ENCODE data around the gene FNTB.
"Not testable (repeated sequence)": the region's sequence is repeated elsewhere in the genome, so short reads cannot be mapped to it uniquely, and the experiment has no call there.

The FNTB gene

GRCh38 chr14:65057695-65058094 is 71.0 kb downstream of the FNTB start:
- no peak for DNase-seq

- DNase-seq, result no peak
Measured at GRCh38 chr14:65062096-65063075, 75.7 kb downstream of the FNTB start.

- DNase-seq, result no peak
Measured at GRCh38 chr14:65065719-65066118, 79.0 kb downstream of the FNTB start.

DNA sequence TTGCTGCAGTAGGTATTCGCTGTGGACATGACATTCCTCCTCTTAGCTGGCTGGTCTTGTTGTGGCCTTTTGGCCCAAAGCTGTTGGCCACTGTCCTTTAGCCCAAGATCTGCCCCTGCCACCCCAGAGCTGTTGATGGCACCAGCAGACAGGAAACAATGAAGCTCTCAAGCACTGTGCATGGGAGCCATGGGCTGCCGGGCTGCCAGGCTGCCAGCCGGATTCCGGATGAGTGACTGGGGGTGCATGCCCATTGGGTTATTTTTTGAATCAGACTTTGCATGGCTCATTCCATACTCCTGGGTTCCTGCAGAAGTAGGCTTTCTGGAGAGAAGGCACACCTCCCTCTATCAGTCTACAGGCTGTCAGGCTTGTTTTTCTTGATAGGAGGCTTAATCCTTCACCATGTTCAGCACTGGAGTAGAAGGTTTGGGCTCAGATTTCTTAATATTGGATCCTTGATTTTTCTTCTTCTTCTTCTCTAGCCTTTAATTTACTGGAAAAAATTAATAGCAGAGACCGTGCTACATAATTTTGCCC is 83.2 kb downstream of the FNTB start:
- DNase-seq, result no peak

DNA sequence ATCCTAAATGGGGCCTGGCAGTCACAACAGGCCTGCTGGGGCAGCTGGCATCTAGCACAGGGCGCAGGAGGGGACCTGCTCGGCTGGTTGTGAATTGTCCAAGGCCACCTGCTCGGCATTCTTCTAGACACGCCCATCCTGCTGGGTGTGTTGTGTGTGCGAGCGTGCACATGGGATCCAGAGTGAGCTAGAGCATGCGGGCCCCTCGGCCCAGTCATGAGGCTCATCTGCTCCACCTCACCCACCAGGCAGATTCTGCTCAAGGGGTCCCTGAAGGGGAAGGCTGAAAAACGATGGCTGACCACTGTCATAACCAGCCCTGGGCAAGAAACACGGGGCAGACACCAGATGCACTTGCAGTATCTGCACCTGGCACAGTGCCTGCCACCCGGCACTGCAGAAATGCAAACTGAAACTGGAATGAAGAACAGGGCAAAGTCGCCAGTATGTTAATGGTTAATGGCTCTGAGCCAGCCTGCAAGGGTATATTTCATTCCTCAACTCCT is 83.8 kb downstream of the FNTB start:
- DNase-seq, result no peak

DNA sequence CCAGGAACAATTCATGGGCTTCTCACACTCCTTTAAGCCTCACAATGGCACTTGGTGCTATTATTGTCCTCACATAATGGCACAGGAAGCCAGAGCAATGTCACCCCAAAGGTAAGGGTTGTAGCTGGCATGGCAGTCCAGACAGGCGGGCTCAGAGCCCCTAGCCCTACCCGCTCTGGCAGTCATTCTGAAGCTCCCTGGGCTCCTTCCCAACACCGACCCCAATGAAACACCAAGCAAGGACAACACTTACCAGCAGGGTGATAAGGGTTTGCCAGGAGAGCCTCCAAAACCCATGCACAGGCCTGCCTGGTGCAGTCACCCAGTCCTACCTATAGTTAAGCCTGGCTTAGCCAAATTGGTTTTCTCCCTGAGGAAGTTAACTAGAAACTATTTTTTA is 84.8 kb downstream of the FNTB start:
- DNase-seq, result no peak

DNA sequence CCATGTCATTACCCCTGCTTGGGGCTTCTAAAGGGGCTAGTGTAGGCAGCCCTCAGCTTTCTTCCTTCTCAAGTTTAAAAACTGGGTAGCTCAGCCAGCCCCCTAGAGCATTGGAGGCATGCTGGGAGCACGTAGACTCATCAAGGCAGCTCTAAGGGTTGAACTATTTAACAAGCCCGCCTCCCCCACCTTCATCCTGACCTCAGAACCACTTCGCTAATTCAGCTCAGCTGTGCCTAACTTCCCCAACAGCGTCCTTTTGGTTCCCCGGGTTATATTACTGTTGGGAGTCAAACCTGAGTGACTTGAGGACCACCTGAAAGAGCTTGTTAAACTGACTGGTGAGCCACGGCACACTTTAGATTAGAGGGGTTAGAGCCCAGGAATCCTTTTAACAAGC is 85.6 kb downstream of the FNTB start:
- no peak for DNase-seq

- no peak for DNase-seq
Measured at GRCh38 chr14:65072937-65073336, 86.2 kb downstream of the FNTB start.

DNA sequence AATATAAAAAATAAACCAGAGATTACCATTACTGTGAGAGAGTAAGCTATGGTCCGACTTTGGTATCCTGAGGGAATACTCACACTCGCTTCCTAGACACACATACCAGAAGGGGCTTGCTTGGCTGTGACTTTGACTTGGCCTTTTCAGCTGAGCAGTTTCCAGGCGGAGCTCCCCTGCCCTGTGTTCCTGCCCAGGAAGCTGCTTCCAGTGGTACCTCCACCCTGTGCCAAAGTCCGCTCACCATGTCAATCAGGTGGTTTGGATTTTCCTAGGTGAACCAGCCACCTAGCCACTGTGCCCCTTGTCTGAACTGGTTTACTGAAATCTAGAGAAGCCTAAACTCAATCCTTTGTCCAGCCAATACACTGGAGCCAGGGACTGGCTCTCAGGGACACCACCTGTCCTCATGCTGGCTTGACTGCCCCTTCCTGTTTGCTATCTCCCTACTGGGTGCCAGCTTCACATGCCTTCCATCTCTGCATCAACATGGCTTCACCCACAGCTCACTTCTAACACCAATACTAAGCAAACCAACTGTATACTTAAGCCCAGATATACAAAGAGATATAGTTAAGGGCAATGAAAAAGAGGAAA is 87.0 kb downstream of the FNTB start:
- DNase-seq, result no peak

- no peak for DNase-seq
Measured at GRCh38 chr14:65074449-65075150, 87.9 kb downstream of the FNTB start.

DNA sequence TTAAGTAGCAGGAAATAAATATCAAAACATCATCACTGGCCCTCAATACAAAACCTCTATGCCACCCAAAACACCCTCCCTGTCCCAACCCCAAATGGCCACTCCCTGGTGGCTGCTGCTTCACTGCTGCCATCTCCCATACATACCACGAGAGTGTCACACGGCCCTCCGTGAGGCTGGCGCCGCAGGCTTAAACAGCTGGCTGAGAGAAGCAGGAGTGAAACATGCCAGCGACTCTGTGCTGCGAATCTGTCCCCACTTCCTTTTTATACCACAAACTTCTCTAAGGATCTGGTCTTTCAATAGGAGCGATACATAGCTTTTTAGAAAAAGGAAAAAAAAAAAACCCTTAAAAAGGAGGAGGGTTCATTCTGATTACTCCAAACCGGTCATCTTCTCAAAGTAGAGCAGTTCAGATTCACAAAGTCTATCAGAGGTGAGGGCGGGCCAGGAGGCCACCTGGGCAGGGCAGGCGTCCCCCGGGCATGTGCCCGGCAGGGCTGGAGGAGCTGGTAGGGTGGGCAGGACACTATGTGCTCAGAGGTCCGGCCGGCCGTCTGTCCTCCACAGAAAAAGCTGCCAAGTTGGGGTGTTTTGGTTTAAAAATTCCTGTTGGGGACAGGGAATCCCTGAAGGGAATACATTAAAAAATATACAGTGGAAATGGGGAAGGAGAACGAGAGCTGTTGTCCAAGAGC is 89.1 kb downstream of the FNTB start:
- no peak for DNase-seq

GRCh38 chr14:65077318-65077717 is 90.6 kb downstream of the FNTB start:
- DNase-seq, result no peak

- no peak for DNase-seq
Measured at GRCh38 chr14:65079201-65079600, 92.5 kb downstream of the FNTB start.

GRCh38 chr14:65079768-65080167 is 93.1 kb downstream of the FNTB start:
- DNase-seq, result no peak

GRCh38 chr14:65080960-65081747 is 94.5 kb downstream of the FNTB start:
- DNase-seq, result no peak

GRCh38 chr14:65082930-65083329 is 96.2 kb downstream of the FNTB start:
- no peak for DNase-seq

GRCh38 chr14:65084554-65085505 is 98.1 kb downstream of the FNTB start:
- no peak for DNase-seq

GRCh38 chr14:65086686-65087085 is 100.0 kb downstream of the FNTB start:
- not testable (repeated sequence) for DNase-seq

DNA sequence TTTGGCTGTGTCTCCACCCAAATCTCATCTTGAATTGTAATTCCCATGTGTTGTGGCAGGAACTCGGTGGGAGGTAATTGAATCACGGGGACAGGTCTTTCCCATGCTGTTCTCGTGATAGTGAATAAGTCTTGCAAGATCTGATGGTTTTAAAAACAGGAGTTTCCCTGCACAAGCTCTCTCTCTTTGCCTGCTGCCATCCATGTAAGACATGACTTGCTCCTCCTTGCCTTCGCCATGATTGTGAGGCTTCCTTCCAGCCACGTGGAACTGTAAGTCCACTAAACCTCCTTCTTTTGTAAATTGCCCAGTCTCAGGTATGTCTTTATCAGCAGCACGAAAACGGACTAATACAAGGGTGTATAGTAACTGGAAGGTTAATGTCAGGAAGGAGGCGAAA is 101.1 kb downstream of the FNTB start:
- DNase-seq, result not testable (repeated sequence)

- DNase-seq, result no peak
Measured at GRCh38 chr14:65092349-65092748, 105.7 kb downstream of the FNTB start.
